HG03439 (cell line): ENCODE data around the gene MYLIP.

Source experiments
- ATAC-seq: cut with Tn5 transposase; IDR thresholded peaks from one replicate; pipeline ENCODE4 v1.9.1; 2021; ENCODE audit warnings: mild to moderate bottlenecking, moderate library complexity; ENCODE audit not compliant: unreplicated experiment

The MYLIP gene

GRCh38 chr6:16137451-16137801, 8.5 kb downstream of the MYLIP start:
- ATAC-seq, result no peak

- no peak for ATAC-seq
Measured at GRCh38 chr6:16139556-16139955, 10.7 kb downstream of the MYLIP start.

DNA sequence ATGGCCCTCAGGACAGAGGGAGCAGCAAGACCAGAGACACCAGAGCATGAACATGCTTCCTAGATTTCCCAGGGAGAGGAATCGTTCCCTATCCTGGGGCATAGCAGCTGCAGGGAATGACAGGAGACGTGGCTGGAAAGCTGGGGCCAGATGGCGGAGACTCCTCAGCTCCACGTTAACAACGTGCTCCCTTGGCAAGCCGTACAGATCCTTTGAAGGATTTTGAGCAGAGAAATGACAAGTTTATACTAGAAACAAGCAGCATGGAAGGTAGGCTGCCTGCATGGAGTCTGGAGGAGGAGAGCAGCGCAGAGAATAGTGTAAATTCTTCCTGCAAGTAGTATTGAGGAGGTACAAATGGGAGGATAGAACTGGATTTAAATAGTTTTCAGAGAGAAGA, 11.7 kb downstream of the MYLIP start:
- no peak for ATAC-seq

DNA sequence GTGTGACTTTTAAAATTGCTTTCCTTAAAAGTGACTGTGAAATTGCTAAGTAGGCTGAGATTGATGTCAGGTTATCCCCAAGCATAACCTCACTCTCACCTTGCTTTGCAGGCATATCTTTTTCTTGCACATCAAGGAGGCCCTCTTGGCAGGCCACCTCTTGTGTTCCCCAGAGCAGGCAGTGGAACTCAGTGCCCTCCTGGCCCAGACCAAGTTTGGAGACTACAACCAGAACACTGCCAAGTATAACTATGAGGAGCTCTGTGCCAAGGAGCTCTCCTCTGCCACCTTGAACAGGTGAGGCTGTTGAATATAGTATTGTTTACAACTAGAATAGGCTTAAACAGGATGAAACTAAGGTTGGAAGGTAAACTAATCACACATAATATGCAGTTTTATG, 12.6 kb downstream of the MYLIP start:
- no peak for ATAC-seq

DNA sequence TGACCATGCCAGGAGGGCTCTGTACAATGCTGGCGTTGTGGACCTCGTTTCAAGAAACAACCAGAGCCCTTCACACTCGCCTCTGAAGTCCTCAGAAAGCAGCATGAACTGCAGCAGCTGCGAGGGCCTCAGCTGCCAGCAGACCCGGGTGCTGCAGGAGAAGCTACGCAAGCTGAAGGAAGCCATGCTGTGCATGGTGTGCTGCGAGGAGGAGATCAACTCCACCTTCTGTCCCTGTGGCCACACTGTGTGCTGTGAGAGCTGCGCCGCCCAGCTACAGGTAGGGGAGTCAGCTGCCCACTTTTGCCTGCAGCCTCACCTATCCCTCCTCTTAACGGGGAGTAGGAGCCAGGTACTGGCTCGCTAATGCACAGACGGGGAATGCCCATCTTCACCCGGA, 16.2 kb downstream of the MYLIP start:
- ATAC-seq, result no peak

DNA sequence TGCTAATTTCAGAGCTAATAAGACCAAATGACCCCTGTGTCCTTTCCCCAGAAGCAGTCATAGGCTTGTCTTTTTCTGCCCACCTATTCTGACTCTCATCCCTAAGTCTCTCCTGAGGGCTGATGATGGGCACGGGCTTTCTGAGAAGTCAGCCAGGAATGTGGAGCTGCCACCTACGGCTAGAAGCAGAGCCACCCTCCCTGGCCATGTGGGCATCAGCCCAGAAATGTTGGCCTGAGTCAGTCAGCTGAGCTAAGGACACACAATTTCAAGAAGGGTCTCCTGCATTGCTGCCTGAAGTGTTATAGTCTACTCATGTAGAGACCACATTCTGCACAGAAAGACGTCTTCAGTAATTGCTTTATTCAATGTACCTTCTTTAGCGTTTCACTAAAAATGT, 17.1 kb downstream of the MYLIP start:
- ATAC-seq, result no peak

- ATAC-seq, result no peak
Measured at GRCh38 chr6:16146527-16146955, 17.7 kb downstream of the MYLIP start.

DNA sequence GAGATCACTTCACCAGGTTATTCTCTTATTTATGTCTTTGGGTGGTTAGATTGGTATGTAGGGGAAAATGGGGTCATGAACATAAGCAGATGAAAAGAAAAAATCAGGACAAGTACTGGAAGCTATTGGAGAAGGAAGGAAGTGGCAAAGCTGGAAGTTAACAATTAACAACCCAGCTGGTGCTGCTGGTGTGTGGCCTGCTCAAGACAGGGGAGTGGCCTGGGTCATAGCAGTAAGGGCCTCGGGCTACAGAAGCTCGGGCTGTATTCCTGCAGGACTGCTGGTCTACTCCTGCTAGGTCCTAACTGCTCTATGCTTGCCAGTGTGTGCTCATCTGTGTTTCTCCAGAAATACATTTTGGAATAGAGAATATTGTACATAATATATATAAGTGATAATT, 19.6 kb downstream of the MYLIP start:
- no peak for ATAC-seq

- no peak for ATAC-seq
Measured at GRCh38 chr6:16149305-16149704, 20.4 kb downstream of the MYLIP start.

- ATAC-seq, result no peak
Measured at GRCh38 chr6:16150098-16150497, 21.2 kb downstream of the MYLIP start.

- no peak for ATAC-seq
Measured at GRCh38 chr6:16153211-16153820, 24.4 kb downstream of the MYLIP start.

DNA sequence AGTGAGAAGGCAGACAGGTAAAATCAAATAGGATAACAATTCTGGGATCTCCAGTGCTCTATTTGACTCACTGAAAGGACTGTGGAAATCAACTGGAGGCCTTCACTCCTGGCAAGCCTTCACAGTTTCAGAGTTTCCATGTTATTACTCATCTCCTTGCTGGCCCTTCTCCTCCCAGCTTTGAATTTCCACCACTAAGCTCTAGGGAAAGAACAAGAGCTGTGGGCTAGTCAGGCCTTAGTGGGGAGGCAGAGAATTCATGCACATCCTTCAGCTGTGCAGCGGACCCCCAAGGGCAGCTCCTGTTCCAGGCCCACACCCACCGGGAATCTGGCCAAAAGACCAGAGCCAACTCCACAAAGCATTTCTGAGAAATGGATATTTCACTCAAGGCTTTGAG, 26.0 kb downstream of the MYLIP start:
- no peak for ATAC-seq

- no peak for ATAC-seq
Measured at GRCh38 chr6:16157492-16157891, 28.6 kb downstream of the MYLIP start.

- ATAC-seq, result no peak
Measured at GRCh38 chr6:16157909-16158308, 29.0 kb downstream of the MYLIP start.

DNA sequence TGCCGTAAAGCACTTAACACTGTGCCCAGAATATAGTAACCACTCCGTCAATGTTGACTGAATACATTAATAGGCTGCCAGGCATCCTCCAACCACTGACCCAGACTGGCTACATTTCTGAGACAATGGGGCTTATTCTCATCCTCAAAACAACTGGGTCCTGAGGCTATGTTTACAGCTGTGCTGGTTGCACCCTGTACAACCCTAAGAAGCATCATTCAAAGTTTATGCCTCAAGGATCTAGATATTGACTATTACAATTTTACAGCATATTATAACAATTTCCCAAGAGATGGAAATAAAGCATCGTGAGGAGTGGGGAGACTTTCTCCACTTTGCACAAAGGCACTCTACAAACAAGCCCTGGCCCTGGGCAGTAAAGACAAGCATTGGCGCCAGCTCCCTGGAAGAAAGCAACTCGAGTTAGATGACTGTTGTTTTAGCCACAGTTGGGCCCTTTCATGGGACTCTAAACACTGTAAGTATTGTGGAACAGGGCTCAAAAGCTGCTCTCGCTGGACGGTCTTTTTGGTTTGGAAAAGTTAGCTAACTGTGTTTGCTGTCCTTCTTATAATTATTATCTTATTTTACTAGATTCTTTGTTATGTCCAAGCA, 30.2 kb downstream of the MYLIP start:
- no peak for ATAC-seq

- no peak for ATAC-seq
Measured at GRCh38 chr6:16160794-16161193, 31.9 kb downstream of the MYLIP start.

GRCh38 chr6:16162003-16162402, 33.1 kb downstream of the MYLIP start:
- no peak for ATAC-seq

DNA sequence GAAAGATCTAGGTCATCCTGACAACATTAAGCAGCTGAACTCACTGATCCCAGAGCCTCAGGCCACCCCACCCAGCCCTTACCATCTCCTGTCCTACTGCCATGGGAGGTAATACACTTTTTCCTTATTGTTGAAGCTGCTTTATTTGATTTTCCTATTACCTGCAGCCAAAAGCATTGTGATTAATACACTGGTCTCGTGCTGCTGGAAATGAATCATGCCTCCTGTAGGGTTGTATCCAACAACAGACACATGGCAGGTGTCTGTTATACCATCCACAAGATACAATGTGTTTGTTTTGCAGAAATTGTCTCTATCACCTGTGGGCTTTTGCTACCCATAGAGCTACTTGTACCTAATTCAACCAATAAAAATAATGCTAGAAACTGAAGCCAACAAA, 34.2 kb downstream of the MYLIP start:
- ATAC-seq, result no peak

- ATAC-seq, result no peak
Measured at GRCh38 chr6:16163535-16164300, 34.8 kb downstream of the MYLIP start.

GRCh38 chr6:16165641-16166040, 36.8 kb downstream of the MYLIP start:
- ATAC-seq, result no peak

DNA sequence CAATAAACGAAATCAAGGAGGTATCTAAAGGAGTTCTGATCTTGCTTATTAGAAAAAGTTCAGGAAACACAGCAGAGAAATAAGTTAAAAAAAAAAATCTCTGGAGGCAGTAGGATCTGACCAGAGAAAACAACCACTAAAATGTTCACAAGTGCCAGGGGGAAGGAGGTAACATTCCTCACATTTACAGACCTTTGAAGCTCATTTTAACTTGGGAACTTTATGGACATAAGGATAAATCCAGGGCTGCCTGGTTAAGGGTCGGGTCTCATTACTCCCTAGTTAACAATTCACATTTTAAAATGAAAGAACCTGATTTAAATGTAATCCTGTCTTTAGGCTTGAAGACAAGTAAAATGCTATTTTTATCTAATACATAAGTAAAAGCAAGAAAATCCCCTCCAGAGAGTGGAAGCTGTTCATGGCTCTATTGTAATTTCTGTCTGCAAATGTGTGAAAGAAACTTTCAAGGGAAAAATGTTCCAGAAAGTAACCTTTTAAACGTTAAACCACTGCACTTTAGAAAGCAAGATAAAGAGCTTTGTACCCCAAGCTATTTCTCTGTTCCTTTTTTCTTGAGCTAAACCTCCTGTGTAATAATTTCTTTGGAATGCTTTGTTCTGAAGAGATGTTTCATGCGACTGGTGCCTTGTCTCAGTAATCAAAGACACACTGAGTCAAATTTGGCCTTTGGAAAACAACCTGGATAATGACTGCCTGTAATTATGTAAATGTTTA, 38.2 kb downstream of the MYLIP start:
- no peak for ATAC-seq

DNA sequence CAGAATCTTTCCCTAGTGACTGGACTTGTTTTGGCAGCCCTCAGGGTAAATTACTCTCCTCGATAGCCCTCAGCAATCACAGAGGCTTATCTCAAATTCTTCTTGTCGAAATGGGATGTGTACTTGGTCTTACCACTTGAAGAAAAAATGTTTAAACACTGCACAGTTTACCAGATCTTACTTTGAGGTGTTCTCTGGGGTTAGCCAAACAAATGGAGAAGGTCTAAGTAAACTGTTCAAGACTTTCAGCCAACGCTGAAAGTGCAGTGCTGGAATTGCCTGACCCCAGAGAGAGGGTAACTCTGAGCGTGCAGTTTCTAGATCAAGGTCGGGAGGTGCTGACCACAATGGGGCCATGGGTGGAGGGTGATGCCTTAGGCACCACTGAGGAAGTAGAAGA, 39.2 kb downstream of the MYLIP start:
- ATAC-seq, result no peak
